GM12878 (cell line): ENCODE data around the gene PTPN2.

Experiments used
- E4F1 ChIP-seq: fragments of 450-650 bp; IDR thresholded peaks from 2 replicates; pipeline ENCODE4 v1.6.1; 2018; ENCODE audit warnings: borderline replicate concordance, mild to moderate bottlenecking; ENCODE audit not compliant: partially characterized antibody
- EZH2 ChIP-seq: IDR thresholded peaks from 2 replicates; pipeline ENCODE4 v1.6.1; 2012; ENCODE audit warnings: low read depth, mild to moderate bottlenecking, control low read depth, inconsistent platforms, low read length, borderline replicate concordance; ENCODE audit not compliant: control insufficient read depth
- NR2C2 ChIP-seq: IDR thresholded peaks from 2 replicates; pipeline ENCODE4 v1.6.1; 2011; ENCODE audit warnings: borderline replicate concordance, low read depth; ENCODE audit not compliant: control insufficient read depth, insufficient read length
- POLR2A ChIP-seq: IDR thresholded peaks from 2 replicates; pipeline ENCODE4 v1.6.1; 2011; ENCODE audit warnings: low read depth, mild to moderate bottlenecking, low read length

- no peak for TF ChIP-seq EZH2
- no peak for TF ChIP-seq E4F1
- TF ChIP-seq POLR2A: no peak
- no peak for TF ChIP-seq NR2C2
These were observed 40.4 kb downstream of the PTPN2 start for GRCh38 chr18:12843420-12844350.
